Islet precursor cell (in vitro differentiated cells): Measurements from ENCODE around the gene LRRC18.

Experiments
- DNase-seq: peaks from one replicate; pipeline ENCODE4 v3.0.0-alpha.2; 2018

The LRRC18 gene

DNA sequence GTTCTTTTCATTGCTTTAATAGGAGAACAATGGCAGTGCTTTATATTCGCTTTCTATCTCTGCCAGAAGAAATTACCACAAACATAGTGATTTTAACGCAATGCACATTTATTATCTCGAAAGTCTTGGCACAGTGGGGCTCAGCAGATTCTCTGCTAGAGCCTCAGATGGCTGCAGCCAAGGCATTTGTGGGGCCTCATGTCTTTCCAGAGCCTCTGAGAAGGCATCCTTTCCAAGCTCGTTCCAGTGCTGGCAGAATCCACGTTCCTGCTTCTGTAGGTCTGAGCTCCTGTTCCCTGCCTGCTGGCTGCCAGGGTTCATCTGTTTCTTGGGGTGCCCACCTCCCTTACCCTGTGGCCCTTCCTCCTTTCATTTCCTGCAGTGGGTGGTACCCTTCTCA lies 60.2 kb downstream of the LRRC18 start:
- no peak for DNase-seq

DNA sequence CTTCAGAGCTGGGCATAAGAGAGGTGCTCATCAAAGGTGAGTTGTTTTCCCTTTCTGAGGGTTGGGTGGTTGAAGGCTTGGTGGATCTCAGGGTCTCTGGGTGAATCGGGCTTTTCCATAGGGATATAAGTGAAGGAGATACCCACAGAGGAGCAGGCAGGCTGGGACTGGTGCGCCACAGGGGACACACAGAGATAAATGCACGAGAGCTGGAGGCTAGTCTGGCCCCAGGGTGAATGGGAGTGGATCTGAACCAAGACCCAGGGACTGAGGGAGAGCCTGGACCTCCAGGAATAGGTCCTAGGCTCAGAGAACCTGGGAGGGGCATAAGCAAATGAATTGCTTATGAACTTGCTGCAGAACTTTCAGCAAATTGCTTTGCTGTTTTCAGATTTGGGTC lies 61.5 kb downstream of the LRRC18 start:
- DNase-seq, result no peak

DNA sequence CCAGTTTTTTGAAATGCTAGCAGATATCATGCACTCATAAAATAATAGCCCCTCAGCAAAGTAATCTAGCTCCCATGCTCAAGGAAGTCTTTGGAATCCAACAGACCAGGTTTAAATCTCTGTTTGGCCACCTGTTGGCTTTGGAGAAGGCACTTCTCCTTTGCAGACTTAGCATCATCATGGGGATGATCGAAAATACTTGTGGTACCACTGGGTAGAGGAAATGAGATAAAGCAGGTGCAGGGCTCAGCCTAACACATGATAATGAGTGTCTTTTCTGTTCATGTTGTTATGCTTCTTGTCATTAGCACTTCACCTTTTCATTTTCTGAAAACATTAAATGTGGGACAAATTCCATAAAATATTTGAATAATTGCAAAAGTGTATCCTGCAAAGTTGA lies 67.4 kb downstream of the LRRC18 start:
- no peak for DNase-seq
